H7 (cell line): ENCODE results near the gene POMP. TPM values are rescaled to one million over a fixed set of nuclear protein-coding genes. Genes with fewer than 3 reads are reported as not detected.

Experiments
- DNase-seq: peaks from one replicate; pipeline ENCODE4 v3.0.0; 2012
- H3K27me3 ChIP-seq: 2 replicates; pipeline ENCODE4 v1.6.0; 2011; ENCODE audit warnings: mild to moderate bottlenecking, low read length; ENCODE audit not compliant: control insufficient read depth, insufficient read depth
- H3K36me3 ChIP-seq: replicated peaks from 2 replicates; pipeline ENCODE4 v1.5.1; 2011; ENCODE audit warnings: low read length; ENCODE audit not compliant: control insufficient read depth, insufficient read depth
- H3K4me3 ChIP-seq: 2 replicates; pipeline ENCODE4 v1.5.1; 2011; ENCODE audit warnings: low read depth, mild to moderate bottlenecking, control low read depth, low read length, moderate library complexity; ENCODE audit not compliant: insufficient read depth
- total RNA-seq: library from RNA; depleted of rRNA; stranded (reverse); fragments of >200 nt; shearing (Covaris generic); gene quantifications from 2 replicates; pipeline ENCODE4 v1.2.3, GENCODE V29; 2014; rRNA removed

POMP gene
- total RNA-seq, result 84.3 and 105 TPM in 2 replicates

GRCh38 chr13:28658796-28659620 is at the start of gene POMP:
TSS of gene POMP (plus strand) at chr13:28659130. CDS start at chr13:28659185, 55 bp downstream.
- DNase-seq, result peak; percentile 90
- Histone ChIP-seq H3K27me3 (no peaks in the 10 kb centered on the region), H3K36me3 (peaks cover 12% of the 10 kb centered on the region), H3K4me3 (peak within 1 kb of the TSS; percentile 95)

- H3K27me3 ChIP-seq, result no peaks in the 10 kb centered on the region
- H3K4me3 ChIP-seq, result no peak overlapping the region
- no peak for DNase-seq
Measured at GRCh38 chr13:28609381-28609780, 49.5 kb upstream of the POMP start.

GRCh38 chr13:28609926-28610325 is 49.0 kb upstream of the POMP start:
- no peak for DNase-seq
- Histone ChIP-seq H3K4me3 (no peak overlapping the region), H3K36me3 (no peaks in the 10 kb centered on the region), H3K27me3 (no peaks in the 10 kb centered on the region)

More at GRCh38 chr13:28609381-28609780, 49.5 kb upstream of the POMP start:
- no peaks in the 10 kb centered on the region for H3K36me3 ChIP-seq

GRCh38 chr13:28610996-28611395 is 47.9 kb upstream of the POMP start:
- Histone ChIP-seq H3K27me3 (no peaks in the 10 kb centered on the region), H3K4me3 (no peak overlapping the region), H3K36me3 (no peaks in the 10 kb centered on the region)
- DNase-seq, result no peak

GRCh38 chr13:28611654-28612131 is 47.2 kb upstream of the POMP start:
- Histone ChIP-seq H3K36me3 (no peaks in the 10 kb centered on the region), H3K4me3 (no peak overlapping the region), H3K27me3 (no peaks in the 10 kb centered on the region)
- DNase-seq, result no peak

- Histone ChIP-seq H3K27me3 (no peaks in the 10 kb centered on the region), H3K36me3 (no peaks in the 10 kb centered on the region), H3K4me3 (no peak overlapping the region)
- no peak for DNase-seq
Measured at GRCh38 chr13:28613562-28613961, 45.4 kb upstream of the POMP start.

GRCh38 chr13:28615916-28616446 is 42.9 kb upstream of the POMP start:
- no peak for DNase-seq
- Histone ChIP-seq H3K27me3 (no peaks in the 10 kb centered on the region), H3K4me3 (no peak overlapping the region), H3K36me3 (no peaks in the 10 kb centered on the region)

GRCh38 chr13:28618230-28618994 is 40.5 kb upstream of the POMP start:
- Histone ChIP-seq H3K27me3 (no peaks in the 10 kb centered on the region), H3K4me3 (no peak overlapping the region), H3K36me3 (no peaks in the 10 kb centered on the region)
- DNase-seq, result no peak

- Histone ChIP-seq H3K4me3 (no peak overlapping the region), H3K27me3 (no peaks in the 10 kb centered on the region), H3K36me3 (no peaks in the 10 kb centered on the region)
- no peak for DNase-seq
Measured at GRCh38 chr13:28620011-28620830, 38.7 kb upstream of the POMP start.

- Histone ChIP-seq H3K27me3 (no peaks in the 10 kb centered on the region), H3K36me3 (no peaks in the 10 kb centered on the region), H3K4me3 (no peak overlapping the region)
- DNase-seq, result no peak
Measured at GRCh38 chr13:28621449-28621848, 37.5 kb upstream of the POMP start.

- H3K27me3 ChIP-seq, result no peaks in the 10 kb centered on the region
- no peak for DNase-seq
- H3K36me3 ChIP-seq, result no peaks in the 10 kb centered on the region
- no peak overlapping the region for H3K4me3 ChIP-seq
Measured at GRCh38 chr13:28622286-28622685, 36.6 kb upstream of the POMP start.

GRCh38 chr13:28623782-28624706 is 34.9 kb upstream of the POMP start:
- H3K27me3 ChIP-seq, result no peaks in the 10 kb centered on the region
- DNase-seq, result no peak
- H3K4me3 ChIP-seq, result no peak overlapping the region
- no peaks in the 10 kb centered on the region for H3K36me3 ChIP-seq

- no peaks in the 10 kb centered on the region for H3K36me3 ChIP-seq
- no peak for DNase-seq
- no peaks in the 10 kb centered on the region for H3K27me3 ChIP-seq
- no peak overlapping the region for H3K4me3 ChIP-seq
Measured at GRCh38 chr13:28624707-28625432, 34.1 kb upstream of the POMP start.
